Epidermal melanocyte (primary cell): ENCODE measurements around the gene SLC5A5.

ENCODE experiments used
- DNase-seq: peaks from one replicate; pipeline ENCODE4 v3.0.0; 2011; ENCODE audit warnings: low spot score; ENCODE audit not compliant: insufficient read length

The SLC5A5 gene

GRCh38 chr19:17871878-17872250 lies at the start of gene SLC5A5:
Gene SLC5A5 (plus strand): TSS chr19:17871945. CDS start chr19:17872320, 375 bp downstream.
- DNase-seq, result no peak

- no peak for DNase-seq
These were observed 47.4 kb upstream of the SLC5A5 start for GRCh38 chr19:17824339-17824738.

GRCh38 chr19:17826508-17827056 lies 45.2 kb upstream of the SLC5A5 start:
- no peak for DNase-seq

- no peak for DNase-seq
These were observed 41.7 kb upstream of the SLC5A5 start for GRCh38 chr19:17829855-17830566.

- peak; percentile 42 for DNase-seq
These were observed 41.0 kb upstream of the SLC5A5 start for GRCh38 chr19:17830567-17831418.

GRCh38 chr19:17831419-17831888 lies 40.3 kb upstream of the SLC5A5 start:
- DNase-seq, result no peak

GRCh38 chr19:17832443-17833208 lies 39.1 kb upstream of the SLC5A5 start:
- DNase-seq, result no peak

- DNase-seq, result no peak
These were observed 37.2 kb upstream of the SLC5A5 start for GRCh38 chr19:17834350-17835181.

- DNase-seq, result no peak
These were observed 36.4 kb upstream of the SLC5A5 start for GRCh38 chr19:17835182-17836006.

- DNase-seq, result no peak
These were observed 35.2 kb upstream of the SLC5A5 start for GRCh38 chr19:17836530-17836929.

- no peak for DNase-seq
These were observed 33.8 kb upstream of the SLC5A5 start for GRCh38 chr19:17837972-17838371.

- no peak for DNase-seq
These were observed 31.7 kb upstream of the SLC5A5 start for GRCh38 chr19:17840019-17840418.

GRCh38 chr19:17841371-17841809 lies 30.4 kb upstream of the SLC5A5 start:
- DNase-seq, result no peak

- peak; percentile 93 for DNase-seq
These were observed 29.7 kb upstream of the SLC5A5 start for GRCh38 chr19:17841810-17842662.

- DNase-seq, result no peak
These were observed 29.0 kb upstream of the SLC5A5 start for GRCh38 chr19:17842663-17843291.

- no peak for DNase-seq
These were observed 28.4 kb upstream of the SLC5A5 start for GRCh38 chr19:17843292-17843827.

GRCh38 chr19:17843908-17844490 lies 27.7 kb upstream of the SLC5A5 start:
- no peak for DNase-seq

GRCh38 chr19:17846146-17846545 lies 25.6 kb upstream of the SLC5A5 start:
- DNase-seq, result no peak
